KMS-11 (cell line): ENCODE measurements around the gene PCSK6.

Source experiments
- H2AFZ ChIP-seq: fragments of 200-600 bp; sonication (generic); 2 replicates; pipeline ENCODE4 v1.6.1; 2016; ENCODE audit warnings: antibody characterized with exemption, mixed run types, low read depth
- H3K27ac ChIP-seq: fragments of 200-600 bp; sonication (generic); 2 replicates; pipeline ENCODE4 v1.6.1; 2016; ENCODE audit warnings: mild to moderate bottlenecking, mixed run types
- H3K27me3 ChIP-seq: fragments of 200-600 bp; sonication (generic); 2 replicates; pipeline ENCODE4 v1.6.1; 2017; ENCODE audit warnings: mild to moderate bottlenecking, low read depth, mixed run types, moderate library complexity; ENCODE audit not compliant: insufficient read depth
- H3K36me3 ChIP-seq: fragments of 200-600 bp; sonication (generic); 2 replicates; pipeline ENCODE4 v1.6.1; 2017; ENCODE audit warnings: mild to moderate bottlenecking, mixed run types; ENCODE audit not compliant: insufficient read depth
- H3K4me1 ChIP-seq: fragments of 200-600 bp; sonication (generic); 2 replicates; pipeline ENCODE4 v1.6.1; 2016; ENCODE audit warnings: mild to moderate bottlenecking, low read depth, mixed run types; ENCODE audit not compliant: poor library complexity, severe bottlenecking
- H3K4me2 ChIP-seq: fragments of 200-600 bp; sonication (generic); 2 replicates; pipeline ENCODE4 v1.7.0; 2016; ENCODE audit warnings: mild to moderate bottlenecking, mixed run types
- H3K4me3 ChIP-seq: fragments of 200-600 bp; sonication (generic); IDR thresholded peaks from 2 replicates; pipeline ENCODE4 v1.6.1; 2017; ENCODE audit warnings: low read depth, low read length, mixed read lengths; ENCODE audit not compliant: insufficient read depth
- H3K79me2 ChIP-seq: fragments of 200-600 bp; sonication (generic); 2 replicates; pipeline ENCODE4 v1.6.1; 2016; ENCODE audit warnings: low read depth, mixed run types; ENCODE audit not compliant: insufficient read depth
- H3K9ac ChIP-seq: fragments of 200-600 bp; sonication (generic); 2 replicates; pipeline ENCODE4 v1.6.1; 2016; ENCODE audit warnings: mild to moderate bottlenecking, mixed run types
- H4K20me1 ChIP-seq: fragments of 200-600 bp; sonication (generic); 2 replicates; pipeline ENCODE4 v1.6.1; 2016; ENCODE audit warnings: mild to moderate bottlenecking, mixed run types; ENCODE audit not compliant: insufficient read depth
- CTCF ChIP-seq: fragments of 200-600 bp; sonication (generic); conservative IDR thresholded peaks from 2 replicates; pipeline ENCODE4 v1.6.1; 2017; ENCODE audit warnings: low read depth, mild to moderate bottlenecking, antibody characterized with exemption, low read length, moderate library complexity, mixed read lengths

Gene PCSK6

GRCh38 chr15:101528917-101529299, 39.4 kb upstream of the PCSK6 start:
- Histone ChIP-seq H3K79me2 (no peaks in the 10 kb centered on the region), H3K4me1 (no peaks in the 10 kb centered on the region), H3K9ac (no peak overlapping the region), H3K27ac (no peak overlapping the region), H3K4me3 (no peak overlapping the region), H2AFZ (no peak overlapping the region), H4K20me1 (no peaks in the 10 kb centered on the region), H3K4me2 (no peak overlapping the region), H3K36me3 (no peaks in the 10 kb centered on the region), H3K27me3 (no peaks in the 10 kb centered on the region)
- TF ChIP-seq CTCF, result no peak

GRCh38 chr15:101528108-101528916, 38.8 kb upstream of the PCSK6 start:
- no peaks in the 10 kb centered on the region for H4K20me1 ChIP-seq
- H3K27ac ChIP-seq, result no peak overlapping the region
- H3K4me1 ChIP-seq, result no peaks in the 10 kb centered on the region
- TF ChIP-seq CTCF, result no peak
- H3K36me3 ChIP-seq, result no peaks in the 10 kb centered on the region
- no peak overlapping the region for H3K4me3 ChIP-seq
- no peaks in the 10 kb centered on the region for H3K79me2 ChIP-seq
- no peak overlapping the region for H3K9ac ChIP-seq
- no peak overlapping the region for H3K4me2 ChIP-seq
- H2AFZ ChIP-seq, result no peak overlapping the region
- H3K27me3 ChIP-seq, result no peaks in the 10 kb centered on the region

- Histone ChIP-seq H3K79me2 (no peaks in the 10 kb centered on the region), H3K27me3 (no peaks in the 10 kb centered on the region), H3K27ac (no peak overlapping the region), H3K4me2 (no peak overlapping the region), H2AFZ (no peak overlapping the region), H3K9ac (no peak overlapping the region), H4K20me1 (no peaks in the 10 kb centered on the region), H3K4me3 (no peak overlapping the region), H3K36me3 (no peaks in the 10 kb centered on the region), H3K4me1 (no peaks in the 10 kb centered on the region)
- TF ChIP-seq CTCF, result no peak
Measured at GRCh38 chr15:101526890-101527289, 37.4 kb upstream of the PCSK6 start.

DNA sequence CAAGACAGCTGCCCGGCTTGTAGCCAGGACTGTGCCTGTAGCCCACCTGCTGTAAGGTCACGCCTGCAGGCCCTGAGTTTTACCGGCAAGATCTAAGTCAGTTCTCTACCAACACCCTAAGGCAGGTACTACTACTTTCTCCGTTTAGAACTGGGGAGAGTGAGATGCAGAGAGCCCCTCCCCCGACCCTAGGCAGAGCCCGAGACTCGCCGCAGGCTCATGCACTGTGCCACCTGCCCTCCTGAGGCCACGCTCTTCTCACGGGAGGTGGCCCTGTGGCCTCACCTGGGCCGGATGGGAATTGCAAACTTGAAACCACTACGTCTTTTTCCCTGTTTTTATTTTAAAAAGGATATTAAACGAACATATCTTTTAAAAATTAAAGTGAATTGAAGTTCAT, 36.9 kb upstream of the PCSK6 start:
- Histone ChIP-seq H3K4me2 (no peak overlapping the region), H3K9ac (no peak overlapping the region), H3K27ac (no peak overlapping the region), H3K4me3 (no peak overlapping the region), H4K20me1 (no peaks in the 10 kb centered on the region), H3K27me3 (no peaks in the 10 kb centered on the region), H3K4me1 (no peaks in the 10 kb centered on the region), H3K36me3 (no peaks in the 10 kb centered on the region), H2AFZ (no peak overlapping the region), H3K79me2 (no peaks in the 10 kb centered on the region)
- no peak for TF ChIP-seq CTCF
